IPS-NIHi7 (cell line): ENCODE measurements around the gene CERS5.
"Not testable (repeated sequence)": the region's sequence is repeated elsewhere in the genome, so short reads cannot be mapped to it uniquely, and the experiment has no call there.

ENCODE experiments used
- DNase-seq: peaks from one replicate; pipeline ENCODE4 v3.0.0; 2012; ENCODE audit warnings: mixed read lengths; ENCODE audit errors: extremely low spot score

Gene CERS5

GRCh38 chr12:50103767-50104321 is 63.3 kb downstream of the CERS5 start, which contains the start of gene GPD1:
Gene GPD1, plus strand, starts transcription at chr12:50104008. Its CDS starts 43 bp downstream, at chr12:50104051.
- DNase-seq: peak; percentile 56

GRCh38 chr12:50103351-50103750 is 63.8 kb downstream of the CERS5 start:
- no peak for DNase-seq

DNA sequence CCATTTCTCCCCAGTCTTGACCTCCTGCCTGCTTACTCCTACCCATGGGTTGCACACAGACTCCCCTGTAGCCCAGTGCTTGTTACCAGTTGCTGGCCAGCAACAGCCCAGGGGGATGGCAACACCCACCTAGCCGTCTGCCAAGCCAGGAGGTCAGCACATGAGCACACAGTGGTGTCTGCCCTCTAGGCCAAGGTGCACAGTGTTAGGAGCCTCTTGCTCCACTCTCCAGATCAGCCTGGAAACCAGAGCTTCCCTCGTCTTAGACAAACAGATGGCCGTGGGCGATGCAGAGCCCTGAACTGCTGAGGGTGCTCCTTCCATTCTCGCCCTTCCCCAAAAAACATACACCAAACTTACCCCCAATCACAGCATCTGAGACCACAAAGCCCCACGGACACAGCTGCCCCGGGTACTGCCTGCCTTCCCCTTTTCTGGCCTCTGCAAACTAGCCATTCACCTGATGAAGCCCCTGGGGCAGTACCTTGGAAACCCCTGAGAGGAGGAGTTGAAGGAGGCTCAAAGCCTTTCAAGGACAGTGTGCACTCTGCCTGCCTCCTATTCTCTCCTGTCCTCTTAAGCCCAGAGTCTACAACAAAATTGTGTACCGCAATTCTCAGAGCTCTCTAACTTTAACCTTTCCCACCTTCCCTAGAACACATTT is 64.4 kb downstream of the CERS5 start:
- no peak for DNase-seq

- no peak for DNase-seq
Observed at GRCh38 chr12:50102131-50102531, 65.0 kb downstream of the CERS5 start.

DNA sequence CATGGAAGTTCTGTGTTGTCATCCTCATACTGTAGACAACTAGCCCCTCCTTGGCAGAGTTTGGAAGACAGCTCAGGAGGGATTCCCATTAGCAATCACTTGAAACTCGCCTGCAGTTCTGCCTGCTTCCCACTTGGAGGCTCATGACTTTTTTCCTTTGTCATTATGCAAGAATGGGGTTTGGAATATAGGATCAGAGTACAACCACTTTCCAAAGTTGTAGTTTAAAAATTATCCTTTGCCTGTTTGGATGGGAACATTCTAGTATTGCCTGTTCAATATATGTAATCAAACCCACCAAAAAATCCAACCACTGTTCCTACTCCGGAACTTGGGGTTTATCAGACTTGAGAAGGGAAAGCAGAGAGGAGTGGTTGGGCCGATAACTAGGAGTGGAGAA is 65.5 kb downstream of the CERS5 start:
- DNase-seq: peak; percentile 83

DNA sequence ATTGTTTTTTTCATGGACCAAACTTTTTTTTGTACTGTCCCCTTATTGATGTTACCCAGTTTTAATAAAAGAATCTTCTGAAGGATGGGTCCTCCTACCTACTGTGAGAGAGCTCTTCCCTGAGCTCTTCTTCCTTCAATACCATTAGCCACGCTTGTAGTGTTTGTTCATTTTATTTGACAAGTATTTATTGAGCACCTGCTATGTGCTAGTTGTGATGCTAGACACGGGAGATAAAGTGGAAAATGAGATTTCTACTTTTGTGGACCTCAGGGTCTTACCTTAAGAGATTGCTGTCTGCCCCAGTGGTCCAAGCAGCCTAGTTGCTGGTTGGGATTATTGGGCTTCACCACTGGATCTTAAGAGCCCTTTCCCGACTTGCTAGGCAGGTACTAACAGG is 66.6 kb downstream of the CERS5 start:
- DNase-seq: peak; percentile 31

GRCh38 chr12:50099302-50100008 is 67.7 kb downstream of the CERS5 start:
- DNase-seq: no peak

DNA sequence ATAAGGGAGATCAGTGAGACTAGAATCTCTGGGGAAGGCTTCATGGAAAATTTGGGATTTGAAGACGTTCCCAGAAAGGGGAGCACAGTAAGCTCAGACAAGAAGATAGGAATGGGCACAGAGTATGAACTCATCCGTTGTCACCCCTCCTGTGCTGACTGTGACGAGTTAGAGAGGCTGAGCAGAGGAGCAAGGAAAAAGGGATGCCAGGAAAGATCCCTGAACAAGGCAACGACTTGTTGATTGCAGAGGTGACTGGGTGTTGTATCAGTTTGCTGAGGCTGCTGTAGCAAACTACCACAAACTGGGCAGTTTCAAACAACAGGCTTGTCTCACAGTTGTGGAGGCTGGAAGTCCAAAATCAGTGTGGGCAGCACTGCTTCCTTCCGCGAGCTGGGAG is 69.2 kb downstream of the CERS5 start:
- no peak for DNase-seq

GRCh38 chr12:50090391-50090790 is 76.8 kb downstream of the CERS5 start:
- DNase-seq: no peak

DNA sequence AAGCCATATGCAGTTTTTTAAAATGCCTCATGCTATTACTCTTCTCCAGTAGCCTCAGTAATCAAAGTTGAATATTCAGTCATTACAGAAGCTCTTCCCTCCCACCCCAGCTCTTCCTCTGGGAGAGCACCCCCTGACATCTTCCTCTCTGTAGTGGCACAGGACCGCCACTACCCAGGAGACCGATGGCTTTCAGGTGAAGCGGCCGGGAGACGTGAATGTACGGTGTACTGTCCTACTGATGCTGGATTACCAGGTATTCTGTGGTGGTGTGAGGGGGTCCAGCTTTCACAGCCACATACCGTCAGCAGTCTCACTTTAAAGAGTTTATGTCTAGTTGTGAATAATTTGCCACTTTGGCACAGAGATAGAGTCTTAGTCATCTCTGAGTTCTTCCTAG is 77.4 kb downstream of the CERS5 start:
- DNase-seq: no peak

GRCh38 chr12:50088577-50089335 is 78.4 kb downstream of the CERS5 start:
- DNase-seq: no peak

GRCh38 chr12:50087995-50088394 is 79.2 kb downstream of the CERS5 start:
- no peak for DNase-seq

DNA sequence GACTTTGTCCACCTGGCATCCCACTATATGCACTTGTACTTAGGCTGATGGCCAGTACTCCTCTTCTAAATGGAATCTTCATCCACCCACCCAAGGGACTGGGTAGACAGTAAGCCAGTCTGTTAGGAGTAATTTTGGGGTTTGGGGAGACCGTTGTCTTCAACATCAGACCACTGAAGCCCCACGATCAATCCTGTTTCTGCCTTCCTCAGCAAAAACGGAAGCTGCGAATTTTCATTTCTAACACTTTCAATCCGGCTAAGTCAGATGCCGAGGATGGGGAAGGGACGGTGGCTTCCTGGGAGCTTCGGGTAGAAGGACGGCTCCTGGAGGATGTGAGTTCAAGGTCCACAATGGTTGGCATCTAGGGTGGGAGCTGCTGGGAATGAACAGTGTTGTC is 80.0 kb downstream of the CERS5 start:
- DNase-seq: no peak

DNA sequence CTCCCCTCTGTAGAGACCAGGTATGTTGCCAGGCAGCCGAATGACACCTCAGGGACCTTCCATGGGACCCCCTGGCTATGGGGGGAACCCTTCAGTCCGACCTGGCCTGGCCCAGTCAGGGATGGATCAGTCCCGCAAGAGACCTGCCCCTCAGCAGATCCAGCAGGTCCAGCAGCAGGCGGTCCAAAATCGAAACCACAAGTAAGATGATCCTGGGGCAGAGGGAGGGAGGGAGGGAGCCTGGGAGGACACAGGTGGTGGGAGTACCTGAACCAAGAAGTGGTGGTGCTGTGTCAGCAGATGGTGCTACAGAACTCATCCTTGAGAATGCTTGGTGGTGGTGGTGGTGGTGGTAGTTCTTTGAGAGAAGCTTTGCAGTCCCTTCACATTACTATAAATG is 81.0 kb downstream of the CERS5 start:
- no peak for DNase-seq

DNA sequence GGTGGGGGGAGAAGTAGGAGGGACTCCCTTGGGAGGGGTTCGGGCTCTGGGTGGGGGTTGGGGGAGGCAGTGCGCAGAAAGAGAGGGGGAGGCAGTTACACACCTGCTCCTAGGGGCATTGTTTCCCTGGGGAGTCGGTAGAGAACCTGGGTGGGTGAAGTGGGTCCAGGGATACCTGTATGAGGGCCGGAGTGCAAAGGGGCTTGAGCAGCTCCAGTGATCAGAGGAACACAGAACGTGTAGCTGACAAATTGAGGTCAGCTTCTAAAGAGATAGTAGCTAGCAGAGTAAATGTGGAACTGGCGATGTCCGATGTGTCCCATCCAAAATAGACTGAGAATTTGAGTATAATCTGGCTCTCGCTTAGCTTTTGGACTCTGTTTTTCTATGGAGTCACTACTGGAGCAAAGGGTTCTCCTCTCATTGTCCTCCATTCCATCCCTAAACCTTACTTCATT is 81.5 kb downstream of the CERS5 start:
- DNase-seq: no peak

GRCh38 chr12:50084775-50085614 is 82.2 kb downstream of the CERS5 start, which contains the start of gene SMARCD1:
Gene SMARCD1, plus strand, starts transcription at chr12:50085342. Its CDS starts 28 bp downstream, at chr12:50085370.
- peak; percentile 94 for DNase-seq

DNA sequence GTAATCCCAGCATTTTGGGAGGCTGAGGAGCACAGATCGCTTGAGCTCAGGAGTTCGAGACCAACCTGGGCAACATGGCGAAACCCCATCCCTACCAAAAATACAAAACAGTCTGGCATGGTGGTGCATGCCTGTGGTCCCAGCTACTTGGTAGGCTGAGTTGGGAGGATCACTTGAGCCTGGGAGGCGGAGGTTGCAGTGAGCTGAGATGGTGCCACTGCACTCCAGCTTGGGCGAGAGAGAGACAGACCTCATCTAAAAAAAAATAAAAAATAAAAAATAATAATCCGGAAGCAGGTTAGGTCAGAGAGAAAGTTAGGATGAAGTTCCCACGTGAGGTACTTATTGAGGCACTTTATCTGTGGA is 82.8 kb downstream of the CERS5 start:
- DNase-seq: not testable (repeated sequence)

DNA sequence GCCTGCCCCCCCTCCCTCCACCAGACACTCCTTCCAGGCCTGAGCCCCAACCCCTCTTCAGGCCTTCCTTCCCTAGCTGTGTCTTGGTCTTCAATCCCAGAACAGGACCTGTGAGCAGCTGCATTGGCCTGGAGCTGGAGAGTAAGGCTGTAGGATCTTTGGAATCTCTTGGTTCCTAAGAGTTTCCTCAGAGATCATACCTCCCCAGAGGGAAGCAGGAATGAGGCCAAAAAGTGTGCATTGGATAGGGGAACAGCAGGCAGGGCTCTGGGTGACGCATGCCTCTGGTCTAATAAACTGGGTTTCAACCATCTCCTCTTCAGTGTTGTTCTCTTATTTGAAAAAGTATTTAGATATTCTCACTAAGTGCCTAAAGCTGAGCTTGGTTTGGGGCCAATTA is 83.9 kb downstream of the CERS5 start:
- no peak for DNase-seq

GRCh38 chr12:50082644-50083043 is 84.5 kb downstream of the CERS5 start:
- DNase-seq: no peak

- peak; percentile 44 for DNase-seq
Observed at GRCh38 chr12:50081096-50081808, 85.9 kb downstream of the CERS5 start.

- DNase-seq: no peak
Observed at GRCh38 chr12:50079771-50080170, 87.4 kb downstream of the CERS5 start.
